GM21381 (cell line): ENCODE measurements around the gene HHAT.
"Not testable (repeated sequence)": the region's sequence is repeated elsewhere in the genome, so short reads cannot be mapped to it uniquely, and the experiment has no call there.

Experiments used
- ATAC-seq: cut with Tn5 transposase; IDR thresholded peaks from one replicate; pipeline ENCODE4 v1.9.1; 2021; ENCODE audit warnings: mild to moderate bottlenecking, moderate library complexity; ENCODE audit not compliant: unreplicated experiment

HHAT gene

GRCh38 chr1:210354305-210354704 is 25.6 kb downstream of the HHAT start:
- ATAC-seq = not testable (repeated sequence)

GRCh38 chr1:210358626-210359025 is 29.9 kb downstream of the HHAT start:
- ATAC-seq = no peak

- ATAC-seq = no peak
Observed at GRCh38 chr1:210359255-210359654, 30.6 kb downstream of the HHAT start.

- no peak for ATAC-seq
Observed at GRCh38 chr1:210360852-210361477, 32.3 kb downstream of the HHAT start.

- ATAC-seq = no peak
Observed at GRCh38 chr1:210361665-210362064, 33.0 kb downstream of the HHAT start.

- no peak for ATAC-seq
Observed at GRCh38 chr1:210362526-210362925, 33.8 kb downstream of the HHAT start.

GRCh38 chr1:210363119-210363518 is 34.4 kb downstream of the HHAT start:
- ATAC-seq = no peak

- ATAC-seq = no peak
Observed at GRCh38 chr1:210364479-210364878, 35.8 kb downstream of the HHAT start.

GRCh38 chr1:210366767-210367166 is 38.1 kb downstream of the HHAT start:
- ATAC-seq = no peak

- ATAC-seq = no peak
Observed at GRCh38 chr1:210367566-210367965, 38.9 kb downstream of the HHAT start.

- no peak for ATAC-seq
Observed at GRCh38 chr1:210369425-210369824, 40.7 kb downstream of the HHAT start.

- ATAC-seq = no peak
Observed at GRCh38 chr1:210371916-210372315, 43.2 kb downstream of the HHAT start.

- no peak for ATAC-seq
Observed at GRCh38 chr1:210372491-210372890, 43.8 kb downstream of the HHAT start.

- no peak for ATAC-seq
Observed at GRCh38 chr1:210372931-210373627, 44.4 kb downstream of the HHAT start.

GRCh38 chr1:210373628-210373877 is 44.9 kb downstream of the HHAT start:
- no peak for ATAC-seq

GRCh38 chr1:210373878-210374599 is 45.3 kb downstream of the HHAT start:
- ATAC-seq = peak; percentile 72

- no peak for ATAC-seq
Observed at GRCh38 chr1:210374600-210374953, 45.9 kb downstream of the HHAT start.

GRCh38 chr1:210376836-210377372 is 48.2 kb downstream of the HHAT start:
- ATAC-seq = no peak

GRCh38 chr1:210377731-210378333 is 49.1 kb downstream of the HHAT start:
- ATAC-seq = no peak

- no peak for ATAC-seq
Observed at GRCh38 chr1:210378736-210379135, 50.0 kb downstream of the HHAT start.

- ATAC-seq = no peak
Observed at GRCh38 chr1:210381934-210382333, 53.2 kb downstream of the HHAT start.

GRCh38 chr1:210384625-210385024 is 55.9 kb downstream of the HHAT start:
- ATAC-seq = no peak
